Left cardiac atrium (tissue), 4 donors: ENCODE data around the gene CXCL10. TPM values are rescaled to one million over a fixed set of nuclear protein-coding genes. Genes with fewer than 3 reads are reported as not detected.
"Not testable (repeated sequence)": the region's sequence is repeated elsewhere in the genome, so short reads cannot be mapped to it uniquely, and the experiment has no call there.

Source experiments
- ATAC-seq, 2 donors: fragments of 200-7000 bp; cut with Tn5 transposase; one replicate each; pipeline ENCODE4 v1.9.1; 2020; ENCODE audit warnings: mild to moderate bottlenecking in 2 of 2, moderate library complexity in 2 of 2
- DNase-seq: peaks from one replicate; pipeline ENCODE4 v3.0.0-alpha.2; 2020
- intact Hi-C, 2 donors: fragments of 100-400 bp; cut with DNase I; formaldehyde crosslinking; loops; one replicate each; pipeline versions ENCODE4 v1.14.1 to v1.15.1; 2022 to 2023
- total RNA-seq, 2 donors: library from RNA; stranded (reverse); fragmentation: NEBNext Ultra II Directional; extraction: Animal tissue kit (Norgen Biotek cat#: 25700); gene quantifications; one replicate each; pipeline ENCODE4 v1.2.1, GENCODE V29; 2021
- donor health status: DM: no; HTN: yes; CAD: no.
- donor health status: DM: no; HTN: yes; CAD: no; lungs with severe emphysema.
- donor health status: DM: yes; HTN: yes; CAD: no.
- donor health status: Dilated cardiomyopathy.

CXCL10 gene
- total RNA-seq, 2 donors from 2014 or later, result 0.27 to 0.76 TPM

DNA sequence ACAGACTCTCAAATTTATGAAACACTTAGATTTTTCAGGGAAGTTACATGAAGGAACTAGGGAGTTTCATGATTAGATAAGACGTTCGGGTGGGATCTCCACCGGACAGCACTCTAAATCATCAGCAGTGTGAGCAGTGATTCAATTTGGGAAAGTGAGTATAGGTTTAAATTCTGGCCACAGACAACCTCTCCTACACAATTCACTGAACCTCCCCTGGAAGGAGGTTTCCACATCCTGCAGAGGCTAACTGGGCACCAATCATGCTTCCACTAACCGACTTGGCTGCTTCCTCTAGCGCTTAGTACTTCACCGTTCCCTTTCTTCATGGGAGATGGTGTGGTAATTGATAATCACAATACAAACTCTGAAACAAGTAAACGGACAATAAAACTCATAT lies 21.6 kb downstream of the CXCL10 start:
- intact Hi-C loops, result no loop called here
- ATAC-seq, result no peak
- DNase-seq, result no peak

DNA sequence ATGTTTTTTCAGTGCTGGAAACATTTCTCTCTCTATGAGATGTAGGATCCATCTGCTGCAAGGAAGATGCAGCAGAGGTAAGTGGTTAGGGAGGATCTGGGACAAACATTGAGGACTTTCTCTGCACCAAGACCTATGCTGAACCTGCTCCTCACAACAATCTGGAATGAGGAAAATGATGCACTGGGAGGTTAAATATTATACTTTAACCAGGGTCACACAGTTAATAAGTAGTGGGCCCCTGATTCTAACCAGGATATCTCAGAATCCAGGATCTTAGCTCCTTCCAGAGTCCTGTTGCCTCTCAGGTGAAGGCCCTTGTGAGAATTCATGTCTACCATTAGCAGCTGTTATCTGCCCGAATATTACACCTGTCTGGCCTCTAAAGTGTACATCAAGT lies 23.0 kb downstream of the CXCL10 start:
- DNase-seq, result no peak
- ATAC-seq, result no peak
- intact Hi-C loops, result no loop called here

DNA sequence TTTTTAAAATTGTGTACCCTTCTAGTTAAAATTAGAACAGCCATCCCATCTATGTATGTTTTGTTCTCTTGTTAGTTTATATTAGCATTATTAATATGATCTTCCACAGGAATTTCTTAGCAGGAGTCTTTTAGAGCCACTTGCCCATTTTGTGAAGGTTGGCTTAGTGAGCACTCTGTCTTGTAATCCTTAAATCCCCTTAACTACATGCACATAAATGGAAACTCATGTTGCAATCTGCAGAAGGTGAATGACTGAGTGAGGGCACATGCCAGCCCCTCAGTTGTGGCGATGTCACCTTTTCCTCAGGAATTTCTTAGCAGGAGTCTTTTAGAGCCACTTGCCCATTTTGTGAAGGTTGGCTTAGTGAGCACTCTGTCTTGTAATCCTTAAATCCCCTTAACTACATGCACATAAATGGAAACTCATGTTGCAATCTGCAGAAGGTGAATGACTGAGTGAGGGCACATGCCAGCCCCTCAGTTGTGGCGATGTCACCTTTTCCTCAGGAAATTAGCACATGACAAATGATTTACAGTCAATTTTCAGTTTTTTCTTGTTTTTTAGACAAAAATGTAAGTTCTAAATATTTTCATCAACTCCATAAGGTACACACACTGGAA lies 24.7 kb downstream of the CXCL10 start:
- intact Hi-C loops, ATAC-seq, DNase-seq: not testable (repeated sequence)

DNA sequence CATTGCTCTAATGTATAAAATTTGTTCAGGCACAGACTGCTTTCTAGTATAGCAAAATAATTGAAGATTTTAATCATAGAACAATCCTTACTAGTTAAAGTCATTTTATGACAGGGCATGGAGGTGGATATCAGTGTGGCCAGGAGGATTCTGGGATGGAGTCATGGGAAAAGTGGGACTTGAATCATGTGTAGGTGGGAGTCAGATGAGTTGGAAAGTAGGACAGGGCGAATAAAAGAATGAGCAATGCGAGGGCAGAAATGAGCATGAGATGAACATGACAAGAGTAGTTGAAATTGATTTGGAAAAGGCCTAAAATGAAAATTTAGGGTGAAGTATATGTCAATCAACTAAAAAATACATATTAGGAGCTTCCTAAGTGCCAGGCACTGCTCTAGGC lies 25.4 kb downstream of the CXCL10 start:
- DNase-seq, result no peak
- intact Hi-C loops, result loop anchor here in 1 of 2 donors (2.0 kb wide), 1 partner anchor 69 kb away; no protein-coding TSS in a partner anchor

DNA sequence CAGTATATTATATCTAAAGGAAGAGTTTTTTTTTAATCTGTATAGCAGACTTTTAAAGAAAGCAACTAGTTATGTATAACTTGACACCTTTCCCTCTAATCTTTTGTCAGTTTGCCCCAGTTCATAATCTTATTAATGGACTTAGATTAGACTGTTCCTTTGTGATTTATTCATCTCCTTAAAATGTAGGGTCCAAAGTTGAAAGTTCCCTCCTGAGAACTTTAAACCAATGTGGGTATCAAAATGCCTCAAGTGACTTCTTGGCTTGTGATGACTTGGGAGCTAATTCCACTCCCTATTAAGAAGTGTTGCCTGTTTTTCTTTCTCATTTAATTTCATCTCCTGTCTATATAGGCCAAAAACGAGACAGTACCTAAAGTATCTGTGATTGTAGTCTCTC lies 26.2 kb downstream of the CXCL10 start:
- intact Hi-C loops, result loop anchor here in 1 of 2 donors (2.0 kb wide), 1 partner anchor 70 kb away; no protein-coding TSS in a partner anchor
- DNase-seq (no peak), ATAC-seq (no peak)

More for the DNA sequence above, 25.4 kb downstream of the CXCL10 start:
- no peak for ATAC-seq

DNA sequence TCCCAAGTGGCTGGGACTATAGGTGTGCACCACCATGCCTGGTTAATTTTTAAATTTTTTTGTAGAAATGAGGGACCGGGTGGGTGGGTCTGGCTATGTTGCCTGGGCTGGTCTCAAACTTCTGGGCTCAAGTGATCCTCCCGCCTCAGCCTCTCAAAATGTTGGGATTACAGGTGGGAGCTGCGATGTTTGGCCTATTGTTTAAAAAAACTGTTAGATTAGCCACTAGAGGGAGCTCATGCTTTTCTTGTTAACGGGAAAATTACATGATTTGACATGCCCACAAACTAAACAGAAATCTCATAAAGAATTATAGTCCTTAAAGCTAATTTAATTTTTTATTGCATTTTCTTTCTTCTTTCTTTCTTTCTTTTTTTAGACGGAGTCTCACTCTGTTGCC lies 27.6 kb downstream of the CXCL10 start:
- DNase-seq (no peak), ATAC-seq (no peak)
- intact Hi-C loops, result loop anchor here (1.0 to 2.0 kb wide), 2 partner anchors 71 to 92 kb away; no protein-coding TSS in a partner anchor

DNA sequence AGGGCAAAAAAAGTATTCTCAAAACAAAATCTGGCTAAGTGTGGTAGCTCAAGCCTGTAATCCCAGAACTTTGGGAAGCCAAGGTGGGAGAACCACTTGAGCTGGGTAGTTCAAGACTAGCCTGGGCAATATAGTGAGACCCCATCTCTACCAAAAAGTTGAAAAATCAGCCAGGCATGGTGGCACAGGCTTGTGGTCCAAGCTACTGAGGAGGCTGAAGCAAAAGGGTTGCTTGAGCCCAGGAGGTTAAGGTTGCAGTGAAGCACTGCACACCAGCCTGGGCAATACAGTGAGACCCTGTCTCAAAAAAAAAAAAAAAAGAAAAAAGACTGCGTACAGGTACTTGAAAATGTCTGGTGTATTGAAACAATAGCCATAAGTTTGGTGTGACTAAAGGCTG lies 30.8 kb downstream of the CXCL10 start:
- ATAC-seq (no peak), DNase-seq (no peak)
- intact Hi-C loops, result no loop called here

DNA sequence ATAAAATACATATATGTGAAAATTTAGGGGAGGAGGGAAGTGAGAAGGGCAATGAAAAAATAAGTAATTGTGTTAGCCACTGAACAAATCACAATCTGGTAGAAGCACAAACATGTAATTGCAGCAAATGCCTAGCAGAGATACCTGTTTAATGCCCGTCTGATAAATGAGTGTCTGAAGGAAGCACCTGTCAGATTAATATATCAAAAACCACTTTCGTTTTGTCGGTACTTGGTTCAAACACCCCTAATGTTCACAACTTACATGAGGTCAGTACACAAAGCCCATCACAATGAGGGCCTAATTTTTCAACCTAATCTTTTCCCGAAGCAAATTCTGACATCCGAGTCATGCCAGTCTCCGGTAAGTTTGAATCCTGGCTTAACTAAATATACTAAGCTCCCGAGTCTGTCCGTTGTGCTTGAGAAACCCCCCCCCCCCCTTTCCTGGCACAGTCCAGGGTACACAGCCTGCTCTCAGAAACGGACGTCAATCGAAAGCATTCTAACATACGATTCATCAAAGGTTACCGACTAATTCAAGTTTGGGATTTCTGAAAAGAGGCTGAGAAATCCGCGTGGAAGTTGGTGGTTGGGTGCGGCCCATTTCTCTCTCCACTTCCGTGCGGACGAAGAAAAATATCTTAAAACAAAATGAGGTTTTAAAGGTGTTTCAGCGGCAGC lies 33.3 kb downstream of the CXCL10 start:
- ATAC-seq, result peak in 1 of 2 donors; percentile 11
- no peak for DNase-seq
- intact Hi-C loops, result no loop called here

DNA sequence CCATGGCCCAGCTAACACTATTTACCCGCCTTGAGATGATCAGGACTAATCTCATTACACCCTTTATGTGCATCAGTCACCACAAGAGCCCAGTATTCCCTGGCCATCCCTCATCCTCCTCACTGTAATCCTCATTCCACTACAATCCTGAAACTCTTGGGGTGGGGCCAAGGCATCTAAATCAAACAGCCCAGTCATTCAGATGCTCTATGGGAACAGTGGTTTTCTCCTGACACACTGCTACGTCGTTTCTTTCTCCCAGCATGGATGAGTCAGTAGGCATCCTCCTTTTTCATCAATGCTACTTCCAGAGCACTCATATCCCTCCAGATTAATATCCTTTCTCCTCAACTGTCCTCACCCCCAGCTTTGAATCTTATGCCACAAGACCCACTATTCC lies 38.2 kb downstream of the CXCL10 start:
- ATAC-seq, result no peak
- intact Hi-C loops, result no loop called here

DNA sequence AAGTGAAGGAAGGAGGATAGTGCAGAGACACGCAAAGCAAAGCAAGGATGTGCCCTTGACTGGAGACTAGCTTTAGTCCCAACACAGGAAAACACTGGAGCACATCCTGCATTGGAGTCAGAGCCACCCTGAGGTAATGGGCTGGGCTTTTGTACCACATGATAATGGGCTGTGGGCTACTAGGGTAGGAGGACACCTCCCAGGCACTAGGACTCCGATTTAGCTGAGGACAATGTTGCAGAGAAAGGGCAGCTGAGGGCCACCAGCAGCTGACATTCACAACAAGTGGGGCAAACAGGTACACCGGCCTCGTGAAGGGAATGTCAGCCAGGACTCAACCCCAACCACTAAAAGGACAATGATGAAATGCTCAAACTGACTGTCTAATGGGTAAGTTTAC lies 42.7 kb downstream of the CXCL10 start:
- no peak for ATAC-seq
- intact Hi-C loops, result no loop called here

More for the DNA sequence above, 38.2 kb downstream of the CXCL10 start:
- DNase-seq, result no peak

DNA sequence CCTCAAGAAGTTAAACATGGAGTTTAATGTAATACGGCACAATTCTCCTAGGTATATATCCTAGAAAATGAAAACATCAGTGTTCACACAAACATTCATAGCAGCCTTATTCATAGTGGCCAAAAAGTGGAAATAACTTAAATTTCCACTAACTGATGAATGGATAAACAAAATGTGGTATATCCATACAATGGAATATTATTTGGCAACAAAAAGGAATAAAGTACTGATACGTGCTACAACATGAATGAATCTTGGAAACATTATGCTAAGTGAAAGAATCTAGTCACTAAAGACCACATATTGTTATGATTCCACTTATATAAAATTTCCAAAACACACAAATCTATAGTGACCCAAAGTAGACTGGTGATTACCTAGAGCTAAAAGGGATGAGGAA lies 47.1 kb downstream of the CXCL10 start:
- intact Hi-C loops, result no loop called here
- DNase-seq (no peak), ATAC-seq (no peak)

More for the DNA sequence above, 42.7 kb downstream of the CXCL10 start:
- DNase-seq, result no peak

DNA sequence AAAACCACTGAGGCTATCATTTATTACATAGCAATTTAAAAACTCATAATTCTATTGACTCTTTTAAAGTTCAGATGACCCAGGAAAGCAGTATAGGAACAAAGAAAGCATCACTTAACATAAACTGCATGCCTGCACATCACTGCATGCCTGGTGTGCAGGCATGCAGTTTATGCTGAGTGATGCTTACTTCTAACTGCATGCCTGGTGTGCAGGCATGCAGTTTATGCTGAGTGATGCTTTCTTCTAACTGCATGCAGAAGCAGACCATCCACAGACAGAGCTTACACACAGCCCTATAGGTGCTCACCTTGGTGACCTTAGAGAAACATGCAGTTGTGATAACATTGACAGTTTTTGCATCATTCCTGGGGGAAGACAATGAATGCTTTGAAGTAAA lies 49.5 kb downstream of the CXCL10 start:
- no peak for ATAC-seq
- intact Hi-C loops, result no loop called here
- no peak for DNase-seq

Other genes starting within 250 kb of the CXCL10 start
- not detected for gene PPEF2, start 121.0 kb downstream of the CXCL10 start, total RNA-seq
- 10 to 100 TPM; 12.3 to 13.8 TPM for gene NAAA, start 82.5 kb downstream of the CXCL10 start, total RNA-seq
- 10 to 100 TPM; 21.0 to 31.6 TPM for gene SDAD1, start 32.6 kb downstream of the CXCL10 start, total RNA-seq
- under 1 TPM; 0.38 to 0.50 TPM for gene CXCL9, start 16.0 kb downstream of the CXCL10 start, total RNA-seq
- gene CXCL11, start 12.6 kb upstream of the CXCL10 start, total RNA-seq, result under 1 TPM in 1 of 2 donors, not detected in 1; 0.16 TPM
- gene ART3, start 51.2 kb upstream of the CXCL10 start, total RNA-seq, result 10 to 100 TPM; 23.4 to 41.2 TPM
- 10 to 100 TPM; 20.0 to 23.0 TPM for gene NUP54, start 124.9 kb upstream of the CXCL10 start, total RNA-seq
- gene SCARB2, start 190.3 kb upstream of the CXCL10 start, total RNA-seq, result 100 to 1,000 TPM; 102 to 112 TPM
- gene FAM47E, start 228.2 kb upstream of the CXCL10 start, total RNA-seq, result 1 to 10 TPM; 2.2 to 2.9 TPM